SKM-1 treated with dmso at 0.1 percent for 144 hours (cell line): ENCODE results near the gene PKNOX2.

ENCODE experiments used
- DNase-seq: peaks from one replicate; lab custom pipeline; 2025; ENCODE audit not compliant: unreplicated experiment; lab: John Stamatoyannopoulos, UW

Gene PKNOX2

GRCh38 chr11:125164422-125165110 lies at the start of gene PKNOX2:
PKNOX2 (plus strand) TSS chr11:125164751; CDS start chr11:125351306, 186,555 bp downstream.
- no peak for DNase-seq

- DNase-seq: no peak
Measured at GRCh38 chr11:125117429-125117828, 47.1 kb upstream of the PKNOX2 start.

GRCh38 chr11:125123194-125123946 lies 41.2 kb upstream of the PKNOX2 start:
- DNase-seq: no peak

GRCh38 chr11:125123947-125124617 lies 40.5 kb upstream of the PKNOX2 start:
- no peak for DNase-seq

- DNase-seq: no peak
Measured at GRCh38 chr11:125124618-125124992, 39.9 kb upstream of the PKNOX2 start.

GRCh38 chr11:125128450-125128849 lies 36.1 kb upstream of the PKNOX2 start:
- DNase-seq: no peak

GRCh38 chr11:125129316-125129993 lies 35.1 kb upstream of the PKNOX2 start:
- DNase-seq: no peak

- no peak for DNase-seq
Measured at GRCh38 chr11:125132071-125132470, 32.5 kb upstream of the PKNOX2 start.

- no peak for DNase-seq
Measured at GRCh38 chr11:125132596-125132995, 32.0 kb upstream of the PKNOX2 start.

- no peak for DNase-seq
Measured at GRCh38 chr11:125136001-125136400, 28.6 kb upstream of the PKNOX2 start.

- DNase-seq: no peak
Measured at GRCh38 chr11:125138966-125139365, 25.6 kb upstream of the PKNOX2 start.

- DNase-seq: no peak
Measured at GRCh38 chr11:125139778-125140177, 24.8 kb upstream of the PKNOX2 start.

- no peak for DNase-seq
Measured at GRCh38 chr11:125140233-125140632, 24.3 kb upstream of the PKNOX2 start.

- no peak for DNase-seq
Measured at GRCh38 chr11:125141178-125141577, 23.4 kb upstream of the PKNOX2 start.

- DNase-seq: peak; percentile 37
Measured at GRCh38 chr11:125141686-125142535, 22.6 kb upstream of the PKNOX2 start.

- DNase-seq: no peak
Measured at GRCh38 chr11:125146232-125146631, 18.3 kb upstream of the PKNOX2 start.

- no peak for DNase-seq
Measured at GRCh38 chr11:125147280-125147679, 17.3 kb upstream of the PKNOX2 start.

GRCh38 chr11:125148011-125148410 lies 16.5 kb upstream of the PKNOX2 start:
- no peak for DNase-seq

GRCh38 chr11:125148743-125149142 lies 15.8 kb upstream of the PKNOX2 start:
- DNase-seq: no peak

GRCh38 chr11:125153837-125154236 lies 10.7 kb upstream of the PKNOX2 start:
- no peak for DNase-seq
